ENCODE measurements around the gene RNF213.

DNA sequence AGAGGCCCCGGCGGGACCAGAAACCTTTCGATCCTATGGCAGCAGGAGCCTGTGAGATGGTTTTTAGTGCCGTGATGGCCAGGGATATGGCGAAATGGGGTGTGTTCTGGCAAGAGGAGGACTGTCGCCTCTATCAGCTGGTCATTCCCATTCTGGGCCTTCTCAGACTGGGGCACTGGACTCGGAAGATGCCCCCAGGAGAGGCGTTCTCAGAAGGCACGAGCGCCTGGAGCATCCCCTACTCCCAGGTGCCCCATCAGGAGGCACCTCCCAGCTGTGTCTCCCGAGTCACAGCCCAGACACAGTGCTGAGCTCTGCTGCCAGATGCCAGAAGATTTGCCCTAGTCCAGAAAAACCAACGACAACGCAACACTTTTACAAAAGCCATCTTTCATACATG lies 99.7 kb downstream of the RNF213 start:
- TF ChIP-seq CTCF (IDR thresholded peaks at IDR 0.05; ENCODE audit: low read depth, low read length, missing input control) (no peak), MAX (IDR thresholded peaks at IDR 0.05) (no peak), EGR1 (IDR thresholded peaks at IDR 0.05; ENCODE audit: low read depth in 2 of 2) (no peak), YY1 (IDR thresholded peaks at IDR 0.05) (no peak), JUND (IDR thresholded peaks at IDR 0.05) (no peak), SP1 (IDR thresholded peaks at IDR 0.05) (no peak), TAF1 (conservative IDR thresholded peaks at IDR 0.05) (no peak)
- TF ChIP-seq, protein P1, sequence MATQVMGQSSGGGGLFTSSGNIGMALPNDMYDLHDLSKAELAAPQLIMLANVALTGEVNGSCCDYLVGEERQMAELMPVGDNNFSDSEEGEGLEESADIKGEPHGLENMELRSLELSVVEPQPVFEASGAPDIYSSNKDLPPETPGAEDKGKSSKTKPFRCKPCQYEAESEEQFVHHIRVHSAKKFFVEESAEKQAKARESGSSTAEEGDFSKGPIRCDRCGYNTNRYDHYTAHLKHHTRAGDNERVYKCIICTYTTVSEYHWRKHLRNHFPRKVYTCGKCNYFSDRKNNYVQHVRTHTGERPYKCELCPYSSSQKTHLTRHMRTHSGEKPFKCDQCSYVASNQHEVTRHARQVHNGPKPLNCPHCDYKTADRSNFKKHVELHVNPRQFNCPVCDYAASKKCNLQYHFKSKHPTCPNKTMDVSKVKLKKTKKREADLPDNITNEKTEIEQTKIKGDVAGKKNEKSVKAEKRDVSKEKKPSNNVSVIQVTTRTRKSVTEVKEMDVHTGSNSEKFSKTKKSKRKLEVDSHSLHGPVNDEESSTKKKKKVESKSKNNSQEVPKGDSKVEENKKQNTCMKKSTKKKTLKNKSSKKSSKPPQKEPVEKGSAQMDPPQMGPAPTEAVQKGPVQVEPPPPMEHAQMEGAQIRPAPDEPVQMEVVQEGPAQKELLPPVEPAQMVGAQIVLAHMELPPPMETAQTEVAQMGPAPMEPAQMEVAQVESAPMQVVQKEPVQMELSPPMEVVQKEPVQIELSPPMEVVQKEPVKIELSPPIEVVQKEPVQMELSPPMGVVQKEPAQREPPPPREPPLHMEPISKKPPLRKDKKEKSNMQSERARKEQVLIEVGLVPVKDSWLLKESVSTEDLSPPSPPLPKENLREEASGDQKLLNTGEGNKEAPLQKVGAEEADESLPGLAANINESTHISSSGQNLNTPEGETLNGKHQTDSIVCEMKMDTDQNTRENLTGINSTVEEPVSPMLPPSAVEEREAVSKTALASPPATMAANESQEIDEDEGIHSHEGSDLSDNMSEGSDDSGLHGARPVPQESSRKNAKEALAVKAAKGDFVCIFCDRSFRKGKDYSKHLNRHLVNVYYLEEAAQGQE (IDR thresholded peaks at IDR 0.05) = no peak

Data from liver (tissue), 3 donors.